Activated T-helper 1 cell treated with Interleukin-2 at 50 U/mL for 16 hours (primary cell): ENCODE results near the gene HCN4.

Source experiments
- DNase-seq: peaks from one replicate; pipeline ENCODE4 v3.0.0-alpha.2; 2020; ENCODE audit warnings: low read depth

The HCN4 gene

DNA sequence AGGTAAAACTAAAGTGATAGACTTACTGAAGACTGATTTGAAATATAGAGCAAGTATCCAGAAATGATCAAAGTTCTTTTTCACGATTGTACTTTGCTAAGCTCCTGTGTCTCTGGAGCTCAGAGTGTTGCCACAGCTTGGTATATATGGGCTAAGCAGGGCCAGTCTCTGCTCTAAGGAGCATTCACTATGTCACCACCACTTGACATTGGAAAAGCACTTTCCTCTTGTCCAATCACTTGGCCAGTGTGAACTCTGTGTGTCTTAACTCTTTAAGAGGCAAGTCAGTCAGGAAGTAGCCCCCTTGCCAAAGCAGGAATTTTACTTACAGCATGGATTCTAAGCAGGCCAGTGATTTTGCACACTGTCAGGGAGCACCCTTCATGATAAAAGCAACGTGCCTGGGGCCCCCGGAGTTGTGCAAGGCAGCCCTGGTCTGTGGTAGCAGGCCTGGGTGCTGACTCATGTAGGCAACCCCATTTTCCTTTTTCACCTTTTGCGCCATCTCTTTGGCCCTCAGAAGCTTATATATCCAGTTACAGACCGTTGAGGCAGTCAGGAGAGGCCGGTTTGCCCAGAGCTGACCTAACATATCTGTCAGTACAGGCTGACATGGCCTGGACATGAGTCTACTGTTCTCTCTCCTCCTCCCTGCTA, 73.0 kb downstream of the HCN4 start:
- no peak for DNase-seq

DNA sequence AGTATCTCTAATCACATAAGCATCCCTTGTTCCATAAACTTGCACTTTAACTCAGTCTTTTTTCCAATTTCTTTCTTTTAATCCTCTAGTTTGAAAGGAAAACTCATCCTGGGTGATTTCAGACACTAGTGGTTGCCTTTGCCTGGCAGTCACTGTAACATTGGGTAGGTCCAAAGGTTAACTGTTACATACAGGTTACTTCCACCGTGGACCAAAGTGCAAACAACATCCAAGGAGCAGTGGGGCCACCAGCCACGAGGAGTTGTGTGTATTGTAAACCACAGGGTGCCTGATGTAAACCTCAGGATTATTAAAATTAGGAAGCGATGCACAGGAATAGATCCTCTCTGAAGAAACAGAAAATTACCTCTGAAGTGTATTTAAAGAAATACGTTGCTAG, 75.0 kb downstream of the HCN4 start:
- DNase-seq: no peak

DNA sequence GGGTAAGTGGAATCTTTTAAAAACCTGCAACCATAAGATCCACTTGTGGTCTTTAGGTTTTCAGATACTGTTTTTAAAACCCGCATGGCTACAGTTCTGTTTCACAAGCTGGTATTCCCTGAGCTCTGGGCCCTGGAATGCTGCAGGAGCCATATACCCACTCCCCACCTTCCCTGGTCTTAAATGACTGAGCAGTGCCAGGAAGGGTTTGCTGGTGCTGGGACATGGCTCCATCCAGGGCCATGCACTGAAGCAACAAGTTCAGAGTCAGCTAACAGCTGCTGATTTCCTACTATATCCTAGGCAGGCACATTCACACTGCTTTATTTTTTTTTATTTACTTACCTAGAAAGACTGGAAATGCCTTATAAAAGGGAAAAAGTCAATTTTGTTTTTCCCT, 77.3 kb downstream of the HCN4 start:
- no peak for DNase-seq

DNA sequence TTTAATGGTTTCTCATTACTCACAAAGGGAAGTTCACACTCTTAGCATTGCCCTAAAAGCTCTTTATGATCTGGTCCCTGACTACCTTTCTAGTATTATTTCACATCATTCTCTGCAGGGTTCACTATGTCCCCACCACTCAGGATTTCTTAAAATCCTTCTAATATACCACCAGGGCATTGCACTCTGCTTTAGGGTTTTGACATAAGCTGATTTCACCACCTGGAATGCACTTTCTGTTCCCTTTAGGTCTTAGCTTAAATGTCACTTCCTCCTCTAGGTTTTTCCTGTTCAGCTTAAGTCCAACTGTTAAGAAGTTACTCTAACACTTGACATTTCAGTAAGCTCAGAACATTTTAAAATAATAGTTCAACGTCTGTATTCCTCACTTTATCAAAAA, 81.7 kb downstream of the HCN4 start:
- DNase-seq: no peak

DNA sequence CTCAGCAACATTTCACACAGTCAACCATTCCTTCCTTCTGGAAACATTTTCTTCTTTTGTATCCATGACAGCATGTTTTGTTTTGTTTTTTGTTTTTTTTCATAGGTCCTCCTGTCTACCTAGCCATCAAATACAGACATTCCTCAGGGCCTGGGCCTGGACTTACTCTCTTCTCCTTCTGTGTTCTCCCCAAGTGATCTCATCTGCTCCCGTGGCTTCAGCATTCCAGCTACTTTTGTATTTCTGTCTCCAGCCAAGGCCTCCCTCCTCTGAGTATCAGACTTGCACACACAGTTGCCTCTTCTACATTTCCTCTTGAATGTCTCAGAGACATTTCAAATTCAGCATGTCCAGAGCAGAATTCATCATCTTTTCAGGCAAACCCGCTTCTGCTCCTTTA, 82.4 kb downstream of the HCN4 start:
- no peak for DNase-seq

DNA sequence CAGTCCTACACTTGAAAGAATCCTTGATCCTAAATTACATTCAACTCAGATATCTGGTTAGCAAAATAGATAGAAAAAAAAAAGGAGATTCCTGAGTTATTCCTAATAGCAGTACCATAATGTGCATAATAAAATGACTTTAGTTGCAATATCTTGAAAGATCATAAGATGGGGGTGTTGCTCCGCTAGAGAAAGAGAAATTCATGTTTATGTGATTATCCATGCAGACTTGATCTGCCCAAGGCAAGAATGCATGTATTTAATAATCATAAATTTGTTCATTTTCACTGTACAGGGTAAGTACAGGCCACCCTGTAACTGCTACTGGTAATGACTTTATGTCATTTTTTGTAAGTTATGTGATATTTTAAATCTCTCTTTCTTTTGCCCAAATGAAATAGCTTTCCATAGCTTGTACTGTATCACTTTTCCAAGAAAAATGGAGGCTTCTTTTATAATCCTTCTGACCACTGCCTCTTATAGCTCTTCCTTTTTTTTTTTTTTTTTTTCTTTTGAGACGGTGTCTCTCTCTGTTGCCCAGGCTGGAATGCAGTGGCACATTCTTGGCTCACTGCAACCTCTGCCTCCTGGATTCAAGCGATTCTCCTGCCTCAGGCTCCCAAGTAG, 84.6 kb downstream of the HCN4 start:
- DNase-seq: no peak

DNA sequence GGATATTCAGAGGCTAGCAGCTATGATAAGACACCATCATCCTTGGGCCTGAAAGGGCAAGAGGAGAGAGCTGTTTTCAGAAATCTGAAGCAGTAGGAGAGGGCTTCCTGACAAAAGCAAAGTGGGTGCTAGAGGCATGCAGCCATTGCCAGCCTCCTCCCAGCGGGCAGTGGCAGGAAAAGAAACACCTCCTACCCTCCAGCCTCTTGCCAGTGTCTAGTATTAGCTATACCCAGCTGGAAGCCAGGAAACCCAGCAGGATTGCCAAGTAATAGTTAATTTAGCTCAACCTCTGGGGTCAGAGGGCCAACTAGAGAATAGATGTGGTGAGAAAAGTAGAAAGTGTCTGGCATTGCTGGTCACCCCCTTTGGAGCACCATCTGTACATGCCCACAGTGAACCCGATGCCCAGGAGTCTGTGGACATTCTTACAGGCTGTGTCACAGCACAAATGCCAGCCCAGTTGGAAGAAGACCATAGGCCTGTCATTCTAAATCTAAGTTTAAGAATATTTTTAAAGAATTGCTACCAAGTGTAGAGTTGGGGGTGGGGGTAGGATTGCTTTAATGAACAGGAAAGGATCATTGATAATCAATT, 85.3 kb downstream of the HCN4 start:
- DNase-seq: no peak

DNA sequence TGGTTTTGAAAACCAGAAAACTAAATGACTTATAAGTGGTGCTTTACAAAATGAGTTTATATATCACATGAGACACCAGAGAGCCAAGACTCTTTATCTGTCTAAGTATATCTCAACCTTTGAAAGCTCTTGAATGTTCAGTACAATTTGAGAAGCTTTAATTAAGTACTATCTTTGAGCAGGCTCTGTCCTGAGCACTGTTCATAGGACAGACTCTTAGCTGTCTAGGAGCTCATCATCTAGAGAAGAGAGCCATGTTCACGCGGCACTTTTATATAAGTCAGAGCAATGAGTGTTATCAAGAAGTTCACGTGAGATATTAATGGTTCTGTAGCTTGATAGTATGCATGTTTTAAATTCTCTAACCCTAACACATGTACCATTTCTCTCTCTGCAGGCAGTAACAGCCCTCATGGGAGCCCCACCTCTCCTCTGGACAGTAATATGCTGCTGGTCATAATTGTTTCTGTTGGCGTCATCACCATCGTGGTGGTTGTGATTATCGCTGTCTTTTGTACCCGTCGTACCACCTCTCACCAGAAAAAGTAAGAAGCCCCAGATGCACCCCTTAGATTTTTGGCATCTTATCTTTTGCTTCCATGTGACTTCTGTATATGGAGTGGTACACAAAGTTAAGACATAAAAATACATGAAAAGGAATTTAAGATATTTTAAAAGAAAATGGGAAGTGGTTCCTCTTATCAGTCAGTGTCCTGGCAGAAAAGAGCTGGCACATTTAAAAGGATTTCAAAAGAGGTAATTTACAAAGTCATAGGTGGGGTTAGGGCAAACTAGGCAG, 86.0 kb downstream of the HCN4 start:
- no peak for DNase-seq

DNA sequence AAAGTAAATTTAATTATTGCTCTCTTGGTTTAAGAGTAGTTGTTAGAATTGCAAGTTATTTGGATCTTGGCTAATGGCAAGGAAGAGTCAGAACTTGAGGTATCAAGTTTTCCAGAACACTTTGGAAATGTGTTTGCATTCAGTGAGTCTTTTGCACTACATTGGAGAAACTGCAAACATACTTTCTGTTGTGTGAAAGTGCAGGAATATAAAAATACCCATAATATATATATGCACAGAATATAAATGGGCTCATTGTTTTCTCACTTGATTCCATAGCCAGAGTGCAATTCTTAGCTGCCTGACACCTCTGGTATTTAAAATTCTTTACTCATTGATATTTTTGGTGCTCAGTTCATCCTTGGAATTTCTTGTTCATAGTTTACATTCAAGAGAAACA, 92.9 kb downstream of the HCN4 start:
- no peak for DNase-seq

DNA sequence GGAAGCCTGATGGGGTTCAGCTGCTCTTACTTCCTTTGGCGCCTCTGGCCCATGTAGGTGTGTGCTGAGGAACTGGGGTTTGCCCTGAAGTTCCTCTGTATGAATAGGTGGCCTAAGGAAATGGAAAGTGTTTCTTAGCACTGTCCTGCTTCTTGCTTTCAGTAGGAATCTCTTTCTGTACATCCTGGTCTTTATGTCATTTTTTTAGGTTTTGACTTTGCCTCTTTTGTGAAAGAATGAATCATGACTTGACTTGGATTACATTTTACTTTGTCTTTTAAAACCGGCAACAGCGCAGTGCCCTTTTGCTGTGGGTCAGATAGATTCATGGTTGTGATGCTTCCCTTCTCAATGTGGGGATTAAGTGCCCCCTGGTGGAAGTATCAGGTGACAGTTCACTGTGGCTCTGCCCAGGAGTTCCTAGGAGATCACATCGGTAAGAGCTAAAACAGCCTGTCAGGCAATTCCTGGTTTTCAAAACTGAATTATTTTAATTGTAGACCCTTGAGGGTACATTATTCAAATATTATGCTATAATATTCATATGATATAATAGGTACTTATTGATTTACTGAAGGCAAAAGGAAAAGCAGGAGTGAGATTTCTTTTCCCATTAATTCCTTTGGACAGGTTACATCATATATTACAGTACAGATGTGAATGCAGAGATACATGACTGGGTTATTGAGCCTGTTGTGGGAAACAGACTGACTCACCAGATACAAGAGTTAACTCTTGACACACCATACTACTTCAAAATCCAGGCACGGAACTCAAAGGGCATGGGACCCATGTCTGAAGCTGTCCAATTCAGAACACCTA, 95.4 kb downstream of the HCN4 start:
- DNase-seq: peak; percentile 2

DNA sequence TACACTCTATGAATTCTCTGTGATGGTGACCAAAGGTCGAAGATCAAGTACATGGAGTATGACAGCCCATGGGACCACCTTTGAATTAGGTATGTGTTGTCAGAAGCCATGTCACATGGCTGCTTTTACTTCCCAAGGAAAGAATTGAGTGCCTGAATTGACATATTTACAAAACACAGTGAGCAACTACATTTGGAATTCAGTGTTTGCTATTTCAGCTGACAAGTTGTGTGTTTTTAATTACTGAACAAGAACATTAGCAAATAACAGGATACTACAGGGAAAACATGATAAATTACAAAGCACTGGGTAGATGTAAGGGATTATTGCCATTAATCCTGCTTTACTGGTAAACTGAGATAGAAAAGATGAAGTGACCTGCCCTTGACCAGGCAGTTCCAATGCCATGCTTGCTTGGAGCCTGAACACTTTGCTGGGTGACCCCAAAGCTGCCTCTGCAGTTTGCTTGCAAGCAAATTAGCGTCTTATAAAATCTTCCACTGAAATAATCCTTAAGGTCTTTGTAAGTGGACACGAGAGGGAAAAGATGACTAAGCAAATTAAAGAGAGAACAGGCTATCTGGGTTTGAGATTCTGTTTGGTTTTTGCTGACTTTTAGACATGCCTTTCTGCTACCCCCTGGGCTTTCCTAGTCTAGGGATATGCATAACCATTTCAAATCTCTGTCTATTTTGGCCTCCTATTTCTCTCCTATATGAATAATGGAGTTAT, 98.2 kb downstream of the HCN4 start:
- no peak for DNase-seq
